GM18526 (cell line): Measurements from ENCODE around the gene C1orf105.

ENCODE experiments used
- POLR2A ChIP-seq: IDR thresholded peaks from 3 replicates; pipeline ENCODE4 v1.6.1; 2011; ENCODE audit not compliant: insufficient read length; ENCODE audit errors: extremely low read depth

C1orf105 gene

GRCh38 chr1:172420385-172420784 lies at the start of gene C1orf105:
C1orf105 (plus strand) TSS chr1:172420685; CDS start chr1:172420886, 201 bp downstream.
- no peak for TF ChIP-seq POLR2A

GRCh38 chr1:172373864-172374263 lies 46.6 kb upstream of the C1orf105 start:
- TF ChIP-seq POLR2A = no peak

GRCh38 chr1:172375211-172375631 lies 45.3 kb upstream of the C1orf105 start:
- TF ChIP-seq POLR2A = no peak

- TF ChIP-seq POLR2A = no peak
Observed at GRCh38 chr1:172376431-172376830, 44.1 kb upstream of the C1orf105 start.

- TF ChIP-seq POLR2A = no peak
Observed at GRCh38 chr1:172377565-172377964, 42.9 kb upstream of the C1orf105 start.

GRCh38 chr1:172378109-172378760 lies 42.2 kb upstream of the C1orf105 start:
- no peak for TF ChIP-seq POLR2A

GRCh38 chr1:172380441-172381244 lies 39.8 kb upstream of the C1orf105 start:
- TF ChIP-seq POLR2A = no peak

- TF ChIP-seq POLR2A = no peak
Observed at GRCh38 chr1:172381946-172382345, 38.5 kb upstream of the C1orf105 start.

GRCh38 chr1:172382406-172382805 lies 38.1 kb upstream of the C1orf105 start:
- TF ChIP-seq POLR2A = no peak

GRCh38 chr1:172382990-172383389 lies 37.5 kb upstream of the C1orf105 start:
- no peak for TF ChIP-seq POLR2A

- no peak for TF ChIP-seq POLR2A
Observed at GRCh38 chr1:172383536-172383935, 36.9 kb upstream of the C1orf105 start.

- no peak for TF ChIP-seq POLR2A
Observed at GRCh38 chr1:172384656-172385055, 35.8 kb upstream of the C1orf105 start.

GRCh38 chr1:172386046-172386445 lies 34.4 kb upstream of the C1orf105 start:
- TF ChIP-seq POLR2A = no peak

GRCh38 chr1:172388490-172388889 lies 32.0 kb upstream of the C1orf105 start:
- TF ChIP-seq POLR2A = no peak

- TF ChIP-seq POLR2A = no peak
Observed at GRCh38 chr1:172390301-172390682, 30.2 kb upstream of the C1orf105 start.
